ENCODE results near the gene STAB1.

DNA sequence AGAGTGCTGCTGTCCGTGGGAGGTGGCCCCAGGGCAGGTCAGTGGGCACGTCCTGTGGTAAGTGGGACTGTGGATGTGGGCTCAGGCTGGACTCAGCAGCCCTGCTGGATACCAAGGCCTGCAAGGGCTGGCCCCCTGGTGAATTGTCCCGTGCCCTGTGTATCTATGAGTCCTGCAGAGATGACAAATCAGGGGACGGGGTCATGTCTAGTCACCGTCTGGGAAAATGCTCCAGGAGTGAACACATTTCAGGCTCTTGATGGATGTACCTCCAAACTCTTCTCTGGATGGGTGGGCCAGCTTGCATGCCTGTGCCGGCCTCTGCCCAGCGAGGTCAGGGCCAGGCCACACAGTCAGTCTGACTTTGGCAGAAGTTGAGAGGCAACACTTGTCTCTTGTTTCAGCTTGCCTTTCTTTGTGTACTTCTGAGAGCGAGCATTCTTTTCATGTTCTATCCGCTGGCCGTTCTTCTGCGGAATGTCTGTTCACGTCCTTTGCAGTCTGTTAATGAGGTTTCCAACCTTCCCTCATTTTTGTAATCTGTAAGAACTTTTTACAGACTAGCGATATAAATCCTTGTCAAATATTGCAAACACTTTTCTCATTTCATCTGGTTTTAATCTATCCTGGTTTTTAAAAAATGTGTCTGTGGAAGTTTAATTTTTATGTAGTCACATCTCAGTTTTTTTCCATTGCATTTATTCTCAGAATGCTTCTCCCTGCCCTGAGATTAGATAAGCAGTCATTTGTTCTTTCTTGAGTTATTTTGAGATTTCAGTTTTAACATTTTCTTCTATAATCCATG, 11.4 kb upstream of the STAB1 start:
- TF ChIP-seq EZH2 (IDR thresholded peaks at IDR 0.05) = no peak
- no peak for TF ChIP-seq POLR2AphosphoS5 (IDR thresholded peaks at IDR 0.05; ENCODE audit: borderline replicate concordance, low read depth, low read length)

Measured in SK-N-MC (cell line).